HepG2 (cell line): ENCODE data around the gene PLRG1. TPM values are rescaled to one million over a fixed set of nuclear protein-coding genes. Genes with fewer than 3 reads are reported as not detected.

Experiments
- AKAP8 ChIP-seq: sonication (generic); formaldehyde crosslinking; IDR thresholded peaks from 2 replicates; pipeline ENCODE4 v1.5.1; 2020; ENCODE audit warnings: mild to moderate bottlenecking, missing genetic modification reagents
- FOXA1 ChIP-seq, 2 experiments: fragments of 450-650 bp in 1 of 2; sonication (generic) in 1 of 2; formaldehyde crosslinking in 1 of 2; IDR thresholded peaks; 2 replicates each; pipeline versions ENCODE4 v1.4.0 to v1.6.1; 2016 to 2020; ENCODE audit warnings: missing genetic modification reagents in 1 of 2
- HNRNPUL1 ChIP-seq: fragments of 200-400 bp; formaldehyde crosslinking; IDR thresholded peaks from 2 replicates; pipeline ENCODE4 v1.6.1; 2017; ENCODE audit warnings: low read depth, mild to moderate bottlenecking, low read length, moderate library complexity
- PHF20 ChIP-seq: sonication (generic); formaldehyde crosslinking; IDR thresholded peaks from 2 replicates; pipeline ENCODE4 v1.5.0; 2020; ENCODE audit warnings: mild to moderate bottlenecking, missing genetic modification reagents
- RAD21 ChIP-seq: fragments of 450-650 bp; formaldehyde crosslinking; IDR thresholded peaks from 2 replicates; pipeline ENCODE4 v1.5.0; 2020; ENCODE audit warnings: mild to moderate bottlenecking
- RXRB ChIP-seq: IDR thresholded peaks from 2 replicates; pipeline ENCODE4 v1.6.1; 2016; ENCODE audit warnings: borderline replicate concordance, missing genetic modification reagents, missing compliant biosample characterization
- ZNF282 ChIP-seq: fragments of 450-650 bp; IDR thresholded peaks from 2 replicates; pipeline ENCODE4 v1.6.1; 2018; ENCODE audit not compliant: partially characterized antibody
- ZNF33A ChIP-seq: sonication (generic); formaldehyde crosslinking; IDR thresholded peaks from 2 replicates; pipeline ENCODE4 v1.5.1; 2020; ENCODE audit warnings: missing genetic modification reagents, mild to moderate bottlenecking, moderate library complexity, borderline replicate concordance
- ZNF441 ChIP-seq: sonication (generic); formaldehyde crosslinking; IDR thresholded peaks from 2 replicates; pipeline ENCODE4 v1.7.0; 2021; ENCODE audit warnings: missing genetic modification reagents, borderline replicate concordance
- ZNF567 ChIP-seq: sonication (generic); formaldehyde crosslinking; IDR thresholded peaks from 2 replicates; pipeline ENCODE4 v1.8.1; 2023; ENCODE audit warnings: mild to moderate bottlenecking, missing genetic modification reagents, borderline replicate concordance
- polyA plus RNA-seq, 8 experiments: library from polyadenylated mRNA; depleted of rRNA in 3 of 8; stranded (reverse) in 7 of 8; unstranded in 1 of 8; fragments of >200 nt; fragmentation: Illumina TruSeq in 4 of 8; extraction: Trizol in 4 of 8; gene quantifications; 2 replicates each; pipeline versions ENCODE4 v1.2.1 to v1.2.3, GENCODE V29; 2011 to 2016; ENCODE audit warnings: low read depth in 4 of 8, missing spikeins in 1 of 8, mixed read lengths in 1 of 8; ENCODE audit not compliant: insufficient read depth in 1 of 8
- total RNA-seq, 5 experiments: library from RNA; depleted of rRNA; stranded (reverse); fragments of >200 nt; fragmentation: Illumina TruSeq; extraction: Trizol; gene quantifications; 2 replicates each; pipeline ENCODE4 v1.2.3, GENCODE V29; 2016; ENCODE audit warnings: low read depth in 1 of 5
- TF ChIP-seq, protein P1 (sequence below): sonication (generic); formaldehyde crosslinking; IDR thresholded peaks from 2 replicates; pipeline ENCODE4 v1.4.0; 2020; ENCODE audit warnings: missing genetic modification reagents
- TF ChIP-seq, protein P2 (sequence below): IDR thresholded peaks from 2 replicates; pipeline ENCODE4 v1.6.1; 2016
- TF ChIP-seq, protein P3 (sequence below): IDR thresholded peaks from 2 replicates; pipeline ENCODE4 v1.6.1; 2016; ENCODE audit warnings: missing compliant biosample characterization, missing genetic modification reagents, borderline replicate concordance
- TF ChIP-seq, protein P4 (sequence below): conservative IDR thresholded peaks from 2 replicates; pipeline ENCODE4 v1.6.1; 2018; ENCODE audit warnings: missing genetic modification reagents
- TF ChIP-seq, protein P5 (sequence below): sonication (generic); formaldehyde crosslinking; IDR thresholded peaks from 2 replicates; pipeline ENCODE4 v1.4.0; 2020; ENCODE audit warnings: mild to moderate bottlenecking, missing genetic modification reagents, borderline replicate concordance

PLRG1 gene
- total and polyA plus RNA-seq, 2 of the 13 experiments (the other 11 are each of a cell fraction or from before 2014, with no cell fraction given) = 77.3 to 110 TPM

DNA sequence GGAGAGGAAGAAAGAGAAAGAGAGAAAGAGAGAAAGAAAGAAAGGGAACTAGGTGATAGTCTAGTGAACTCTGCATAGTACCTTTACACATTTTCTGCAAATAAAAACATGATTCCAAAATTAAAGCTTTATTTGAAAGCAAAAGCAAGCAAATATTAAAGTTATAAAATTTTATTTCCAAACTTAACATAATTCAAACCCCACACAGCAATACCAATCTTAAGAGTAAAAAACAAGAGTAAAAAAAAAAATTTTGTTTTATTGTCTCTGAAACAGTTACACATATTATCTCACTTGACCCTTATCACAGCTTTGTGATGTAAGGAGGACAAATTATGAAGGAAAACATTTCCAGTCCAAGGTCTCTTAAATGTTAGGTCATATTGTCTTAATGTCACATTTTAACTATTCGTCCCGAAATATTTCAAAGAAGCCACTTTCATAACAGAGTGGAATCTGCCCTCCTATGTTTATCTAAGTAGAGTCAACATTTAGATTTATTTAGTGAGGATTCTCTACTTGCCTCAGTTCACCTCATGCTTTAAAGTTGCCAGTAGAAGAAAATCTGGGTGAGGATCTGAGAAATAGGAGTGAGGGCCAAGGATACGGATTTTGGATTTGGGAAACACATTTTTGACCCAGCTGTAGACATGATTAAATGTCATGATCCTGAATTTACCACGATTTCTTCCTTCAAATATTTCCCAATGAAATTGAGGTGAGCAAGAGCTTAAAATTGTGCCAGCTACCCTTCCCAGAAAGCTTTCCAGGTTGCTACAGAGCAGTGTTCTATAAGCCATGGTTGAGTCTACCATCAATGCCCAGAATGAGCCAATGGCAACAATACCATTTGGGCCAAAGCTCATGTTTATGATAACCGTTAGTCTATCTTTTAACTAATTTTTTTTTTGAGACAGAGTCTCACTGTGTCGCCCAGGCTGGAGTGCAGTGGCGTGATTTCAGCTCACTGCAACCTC lies 47.9 kb upstream of the PLRG1 start (continued):
- TF ChIP-seq RXRB (peak; percentile 99), ZNF282 (no peak), PHF20 (CRISPR knock-in tag) (no peak), AKAP8 (CRISPR knock-in tag) (no peak), FOXA1 (IDR thresholded peaks at IDR 0.05) (peak; percentile 87), FOXA1 (CRISPR knock-in tag; IDR thresholded peaks at IDR 0.05) (peak; percentile 94), RAD21 (CRISPR knock-in tag) (no peak), ZNF567 (CRISPR knock-in tag) (no peak), ZNF33A (CRISPR knock-in tag) (peak; percentile 65; the same call in 1 of the 2 replicates), HNRNPUL1 (no peak), ZNF441 (CRISPR knock-in tag) (no peak)
- TF ChIP-seq, protein P1, sequence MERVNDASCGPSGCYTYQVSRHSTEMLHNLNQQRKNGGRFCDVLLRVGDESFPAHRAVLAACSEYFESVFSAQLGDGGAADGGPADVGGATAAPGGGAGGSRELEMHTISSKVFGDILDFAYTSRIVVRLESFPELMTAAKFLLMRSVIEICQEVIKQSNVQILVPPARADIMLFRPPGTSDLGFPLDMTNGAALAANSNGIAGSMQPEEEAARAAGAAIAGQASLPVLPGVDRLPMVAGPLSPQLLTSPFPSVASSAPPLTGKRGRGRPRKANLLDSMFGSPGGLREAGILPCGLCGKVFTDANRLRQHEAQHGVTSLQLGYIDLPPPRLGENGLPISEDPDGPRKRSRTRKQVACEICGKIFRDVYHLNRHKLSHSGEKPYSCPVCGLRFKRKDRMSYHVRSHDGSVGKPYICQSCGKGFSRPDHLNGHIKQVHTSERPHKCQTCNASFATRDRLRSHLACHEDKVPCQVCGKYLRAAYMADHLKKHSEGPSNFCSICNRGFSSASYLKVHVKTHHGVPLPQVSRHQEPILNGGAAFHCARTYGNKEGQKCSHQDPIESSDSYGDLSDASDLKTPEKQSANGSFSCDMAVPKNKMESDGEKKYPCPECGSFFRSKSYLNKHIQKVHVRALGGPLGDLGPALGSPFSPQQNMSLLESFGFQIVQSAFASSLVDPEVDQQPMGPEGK = peak; percentile 35; the same call in 1 of the 2 replicates
- TF ChIP-seq, protein P2, sequence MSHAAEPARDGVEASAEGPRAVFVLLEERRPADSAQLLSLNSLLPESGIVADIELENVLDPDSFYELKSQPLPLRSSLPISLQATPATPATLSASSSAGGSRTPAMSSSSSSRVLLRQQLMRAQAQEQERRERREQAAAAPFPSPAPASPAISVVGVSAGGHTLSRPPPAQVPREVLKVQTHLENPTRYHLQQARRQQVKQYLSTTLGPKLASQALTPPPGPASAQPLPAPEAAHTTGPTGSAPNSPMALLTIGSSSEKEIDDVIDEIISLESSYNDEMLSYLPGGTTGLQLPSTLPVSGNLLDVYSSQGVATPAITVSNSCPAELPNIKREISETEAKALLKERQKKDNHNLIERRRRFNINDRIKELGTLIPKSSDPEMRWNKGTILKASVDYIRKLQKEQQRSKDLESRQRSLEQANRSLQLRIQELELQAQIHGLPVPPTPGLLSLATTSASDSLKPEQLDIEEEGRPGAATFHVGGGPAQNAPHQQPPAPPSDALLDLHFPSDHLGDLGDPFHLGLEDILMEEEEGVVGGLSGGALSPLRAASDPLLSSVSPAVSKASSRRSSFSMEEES (CRISPR knock-in tag) = peak; percentile 83
- TF ChIP-seq, protein P3, sequence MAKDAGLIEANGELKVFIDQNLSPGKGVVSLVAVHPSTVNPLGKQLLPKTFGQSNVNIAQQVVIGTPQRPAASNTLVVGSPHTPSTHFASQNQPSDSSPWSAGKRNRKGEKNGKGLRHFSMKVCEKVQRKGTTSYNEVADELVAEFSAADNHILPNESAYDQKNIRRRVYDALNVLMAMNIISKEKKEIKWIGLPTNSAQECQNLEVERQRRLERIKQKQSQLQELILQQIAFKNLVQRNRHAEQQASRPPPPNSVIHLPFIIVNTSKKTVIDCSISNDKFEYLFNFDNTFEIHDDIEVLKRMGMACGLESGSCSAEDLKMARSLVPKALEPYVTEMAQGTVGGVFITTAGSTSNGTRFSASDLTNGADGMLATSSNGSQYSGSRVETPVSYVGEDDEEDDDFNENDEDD (CRISPR knock-in tag) = no peak
- TF ChIP-seq, protein P4, sequence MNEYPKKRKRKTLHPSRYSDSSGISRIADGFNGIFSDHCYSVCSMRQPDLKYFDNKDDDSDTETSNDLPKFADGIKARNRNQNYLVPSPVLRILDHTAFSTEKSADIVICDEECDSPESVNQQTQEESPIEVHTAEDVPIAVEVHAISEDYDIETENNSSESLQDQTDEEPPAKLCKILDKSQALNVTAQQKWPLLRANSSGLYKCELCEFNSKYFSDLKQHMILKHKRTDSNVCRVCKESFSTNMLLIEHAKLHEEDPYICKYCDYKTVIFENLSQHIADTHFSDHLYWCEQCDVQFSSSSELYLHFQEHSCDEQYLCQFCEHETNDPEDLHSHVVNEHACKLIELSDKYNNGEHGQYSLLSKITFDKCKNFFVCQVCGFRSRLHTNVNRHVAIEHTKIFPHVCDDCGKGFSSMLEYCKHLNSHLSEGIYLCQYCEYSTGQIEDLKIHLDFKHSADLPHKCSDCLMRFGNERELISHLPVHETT (CRISPR knock-in tag) = no peak
- TF ChIP-seq, protein P5, sequence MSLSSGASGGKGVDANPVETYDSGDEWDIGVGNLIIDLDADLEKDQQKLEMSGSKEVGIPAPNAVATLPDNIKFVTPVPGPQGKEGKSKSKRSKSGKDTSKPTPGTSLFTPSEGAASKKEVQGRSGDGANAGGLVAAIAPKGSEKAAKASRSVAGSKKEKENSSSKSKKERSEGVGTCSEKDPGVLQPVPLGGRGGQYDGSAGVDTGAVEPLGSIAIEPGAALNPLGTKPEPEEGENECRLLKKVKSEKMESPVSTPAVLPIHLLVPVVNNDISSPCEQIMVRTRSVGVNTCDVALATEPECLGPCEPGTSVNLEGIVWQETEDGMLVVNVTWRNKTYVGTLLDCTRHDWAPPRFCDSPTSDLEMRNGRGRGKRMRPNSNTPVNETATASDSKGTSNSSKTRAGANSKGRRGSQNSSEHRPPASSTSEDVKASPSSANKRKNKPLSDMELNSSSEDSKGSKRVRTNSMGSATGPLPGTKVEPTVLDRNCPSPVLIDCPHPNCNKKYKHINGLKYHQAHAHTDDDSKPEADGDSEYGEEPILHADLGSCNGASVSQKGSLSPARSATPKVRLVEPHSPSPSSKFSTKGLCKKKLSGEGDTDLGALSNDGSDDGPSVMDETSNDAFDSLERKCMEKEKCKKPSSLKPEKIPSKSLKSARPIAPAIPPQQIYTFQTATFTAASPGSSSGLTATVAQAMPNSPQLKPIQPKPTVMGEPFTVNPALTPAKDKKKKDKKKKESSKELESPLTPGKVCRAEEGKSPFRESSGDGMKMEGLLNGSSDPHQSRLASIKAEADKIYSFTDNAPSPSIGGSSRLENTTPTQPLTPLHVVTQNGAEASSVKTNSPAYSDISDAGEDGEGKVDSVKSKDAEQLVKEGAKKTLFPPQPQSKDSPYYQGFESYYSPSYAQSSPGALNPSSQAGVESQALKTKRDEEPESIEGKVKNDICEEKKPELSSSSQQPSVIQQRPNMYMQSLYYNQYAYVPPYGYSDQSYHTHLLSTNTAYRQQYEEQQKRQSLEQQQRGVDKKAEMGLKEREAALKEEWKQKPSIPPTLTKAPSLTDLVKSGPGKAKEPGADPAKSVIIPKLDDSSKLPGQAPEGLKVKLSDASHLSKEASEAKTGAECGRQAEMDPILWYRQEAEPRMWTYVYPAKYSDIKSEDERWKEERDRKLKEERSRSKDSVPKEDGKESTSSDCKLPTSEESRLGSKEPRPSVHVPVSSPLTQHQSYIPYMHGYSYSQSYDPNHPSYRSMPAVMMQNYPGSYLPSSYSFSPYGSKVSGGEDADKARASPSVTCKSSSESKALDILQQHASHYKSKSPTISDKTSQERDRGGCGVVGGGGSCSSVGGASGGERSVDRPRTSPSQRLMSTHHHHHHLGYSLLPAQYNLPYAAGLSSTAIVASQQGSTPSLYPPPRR (CRISPR knock-in tag) = peak; percentile 98
